IPS-18a (cell line): ENCODE data around the gene ZC3H13.

Experiments
- H3K27ac ChIP-seq: one replicate; pipeline ENCODE4 v1.5.1; 2013; ENCODE audit warnings: low read length
- H3K27me3 ChIP-seq: one replicate; pipeline ENCODE4 v1.6.1; 2013; ENCODE audit warnings: mild to moderate bottlenecking, low read length; ENCODE audit not compliant: control insufficient read depth, insufficient read depth
- H3K36me3 ChIP-seq: one replicate; pipeline ENCODE4 v1.6.1; 2013; ENCODE audit warnings: low read depth, low read length; ENCODE audit not compliant: control insufficient read depth
- H3K4me1 ChIP-seq: one replicate; pipeline ENCODE4 v1.6.1; 2013; ENCODE audit warnings: low read depth, low read length; ENCODE audit not compliant: control insufficient read depth
- H3K4me3 ChIP-seq: one replicate; pipeline ENCODE4 v1.5.1; 2013; ENCODE audit warnings: low read length
- H3K9ac ChIP-seq: one replicate; pipeline ENCODE4 v1.6.1; 2013; ENCODE audit warnings: mild to moderate bottlenecking, low read length, moderate library complexity
- H3K9me3 ChIP-seq: one replicate; pipeline ENCODE4 v1.6.1; 2013; ENCODE audit warnings: low read depth, low read length; ENCODE audit not compliant: control insufficient read depth

Gene ZC3H13

GRCh38 chr13:45909673-45910072 lies 142.9 kb downstream of the ZC3H13 start:
- no peaks in the 10 kb centered on the region for H3K27me3 ChIP-seq

GRCh38 chr13:45909089-45909488 lies 143.5 kb downstream of the ZC3H13 start:
- Histone ChIP-seq H3K9me3 (no peaks in the 10 kb centered on the region), H3K27me3 (no peaks in the 10 kb centered on the region)

More at GRCh38 chr13:45909673-45910072, 142.9 kb downstream of the ZC3H13 start:
- no peaks in the 10 kb centered on the region for H3K9me3 ChIP-seq
- H3K27ac ChIP-seq, result no peak overlapping the region
- no peaks in the 10 kb centered on the region for H3K36me3 ChIP-seq
- no peaks in the 10 kb centered on the region for H3K4me1 ChIP-seq
- no peak overlapping the region for H3K9ac ChIP-seq
- H3K4me3 ChIP-seq, result no peak overlapping the region

GRCh38 chr13:45907503-45907902 lies 145.0 kb downstream of the ZC3H13 start:
- Histone ChIP-seq H3K4me1 (no peaks in the 10 kb centered on the region), H3K9ac (no peak overlapping the region), H3K27me3 (no peaks in the 10 kb centered on the region), H3K27ac (no peak overlapping the region), H3K36me3 (no peaks in the 10 kb centered on the region), H3K4me3 (no peak overlapping the region), H3K9me3 (no peaks in the 10 kb centered on the region)

More at GRCh38 chr13:45909089-45909488, 143.5 kb downstream of the ZC3H13 start:
- H3K9ac ChIP-seq, result no peak overlapping the region
- H3K36me3 ChIP-seq, result no peaks in the 10 kb centered on the region
- H3K4me3 ChIP-seq, result no peak overlapping the region
- H3K4me1 ChIP-seq, result no peaks in the 10 kb centered on the region
- no peak overlapping the region for H3K27ac ChIP-seq
